IPS DF 6.9 (cell line): ENCODE data around the gene DRD2.
A peak's percentile ranks its signal among the peaks of the same experiment; 100 is the strongest.

Experiments
- DNase-seq: peaks from one replicate; pipeline ENCODE4 v3.0.0-alpha.2; 2013; ENCODE audit warnings: low read depth, low spot score
- H3K27ac ChIP-seq: one replicate; pipeline ENCODE4 v1.5.1; 2013; ENCODE audit warnings: low read length, control low read depth
- H3K27me3 ChIP-seq: 2 replicates; pipeline ENCODE4 v1.6.1; 2013; ENCODE audit warnings: mild to moderate bottlenecking, low read length; ENCODE audit not compliant: control insufficient read depth, insufficient read depth
- H3K36me3 ChIP-seq: 2 replicates; pipeline ENCODE4 v1.6.1; 2013; ENCODE audit warnings: low read length; ENCODE audit not compliant: control insufficient read depth, insufficient read depth
- H3K4me1 ChIP-seq: 2 replicates; pipeline ENCODE4 v1.6.1; 2013; ENCODE audit warnings: low read length; ENCODE audit not compliant: control insufficient read depth, insufficient read depth
- H3K4me3 ChIP-seq: 2 replicates; pipeline ENCODE4 v1.5.1; 2013; ENCODE audit warnings: mild to moderate bottlenecking, low read length
- H3K9me3 ChIP-seq: 2 replicates; pipeline ENCODE4 v1.6.1; 2013; ENCODE audit warnings: low read length, inconsistent platforms; ENCODE audit not compliant: control insufficient read depth, insufficient read depth
- WGBS: extraction: QIAGEN DNeasy Blood & Tissue Kit; methylation state at CpG from one replicate; pipeline ENCODE4 v1.1.7; 2013; ENCODE audit warnings: mixed read lengths, missing lambda C conversion rate; ENCODE audit not compliant: insufficient read length, insufficient coverage; 5-methylcytosine and 5-hydroxymethylcytosine counted together

Gene DRD2

GRCh38 chr11:113393501-113393985 lies 81.7 kb downstream of the DRD2 start:
- no peaks in the 10 kb centered on the region for H3K36me3 ChIP-seq
- no peak for DNase-seq
- no peak overlapping the region for H3K4me3 ChIP-seq
- H3K27me3 ChIP-seq: no peaks in the 10 kb centered on the region
- no peak overlapping the region for H3K27ac ChIP-seq
- no CpG with 5 or more reads among the region's 8 CpGs for WGBS
- H3K4me1 ChIP-seq: 0 out of 2 replicates have a peak, but pooled peaks cover 2% of the 10 kb centered on the region
- no peaks in the 10 kb centered on the region for H3K9me3 ChIP-seq

- Histone ChIP-seq H3K27me3 (no peaks in the 10 kb centered on the region), H3K36me3 (no peaks in the 10 kb centered on the region), H3K27ac (no peak overlapping the region), H3K9me3 (no peaks in the 10 kb centered on the region), H3K4me1 (0 out of 2 replicates have a peak, but pooled peaks cover 2% of the 10 kb centered on the region), H3K4me3 (no peak overlapping the region)
- WGBS: no CpG with 5 or more reads among the region's 3 CpGs
- DNase-seq: no peak
These were observed 82.8 kb downstream of the DRD2 start for GRCh38 chr11:113392236-113392921.

GRCh38 chr11:113389272-113389671 lies 85.9 kb downstream of the DRD2 start:
- Histone ChIP-seq H3K9me3 (no peaks in the 10 kb centered on the region), H3K36me3 (no peaks in the 10 kb centered on the region), H3K27ac (no peak overlapping the region), H3K4me3 (no peak overlapping the region), H3K27me3 (no peaks in the 10 kb centered on the region), H3K4me1 (peaks cover 3% of the 10 kb centered on the region; the same call in 1 of the 2 replicates)
- DNase-seq: no peak
- WGBS: no CpG with 5 or more reads among the region's 3 CpGs

GRCh38 chr11:113387605-113388211 lies 87.5 kb downstream of the DRD2 start, which contains the start of gene ANKK1:
TSS of gene ANKK1 (plus strand) at chr11:113387779. CDS start at chr11:113387885, 106 bp downstream.
- Histone ChIP-seq H3K4me1 (peaks cover 3% of the 10 kb centered on the region; the same call in 1 of the 2 replicates), H3K4me3 (peak within 1 kb of the TSS; percentile 38; the same call in 1 of the 2 replicates), H3K36me3 (no peaks in the 10 kb centered on the region), H3K9me3 (no peaks in the 10 kb centered on the region), H3K27ac (no peak within 1 kb of the TSS), H3K27me3 (no peaks in the 10 kb centered on the region)
- no CpG with 5 or more reads among the region's 46 CpGs for WGBS
- peak; percentile 29 for DNase-seq

- Histone ChIP-seq H3K4me1 (peaks cover 3% of the 10 kb centered on the region; the same call in 1 of the 2 replicates), H3K27ac (no peak overlapping the region), H3K9me3 (no peaks in the 10 kb centered on the region), H3K4me3 (no peak overlapping the region), H3K27me3 (no peaks in the 10 kb centered on the region), H3K36me3 (no peaks in the 10 kb centered on the region)
- WGBS: no CpG with 5 or more reads among the region's 6 CpGs
- DNase-seq: no peak
These were observed 88.3 kb downstream of the DRD2 start for GRCh38 chr11:113386866-113387265.

- WGBS: no CpG with 5 or more reads among the region's 3 CpGs
- no peak for DNase-seq
These were observed 89.4 kb downstream of the DRD2 start for GRCh38 chr11:113385749-113386148.

GRCh38 chr11:113384551-113384950 lies 90.6 kb downstream of the DRD2 start:
- no peak overlapping the region for H3K27ac ChIP-seq
- no peak overlapping the region for H3K4me3 ChIP-seq
- no peaks in the 10 kb centered on the region for H3K36me3 ChIP-seq

More at GRCh38 chr11:113385749-113386148, 89.4 kb downstream of the DRD2 start:
- Histone ChIP-seq H3K4me1 (peaks cover 3% of the 10 kb centered on the region; the same call in 1 of the 2 replicates), H3K36me3 (no peaks in the 10 kb centered on the region), H3K27ac (no peak overlapping the region), H3K4me3 (no peak overlapping the region), H3K27me3 (no peaks in the 10 kb centered on the region), H3K9me3 (no peaks in the 10 kb centered on the region)

GRCh38 chr11:113382121-113382520 lies 93.1 kb downstream of the DRD2 start:
- DNase-seq: no peak
- Histone ChIP-seq H3K4me1 (peaks cover 3% of the 10 kb centered on the region; the same call in 1 of the 2 replicates), H3K27ac (no peak overlapping the region), H3K36me3 (no peaks in the 10 kb centered on the region), H3K9me3 (no peaks in the 10 kb centered on the region), H3K27me3 (no peaks in the 10 kb centered on the region), H3K4me3 (no peak overlapping the region)

More at GRCh38 chr11:113384551-113384950, 90.6 kb downstream of the DRD2 start:
- DNase-seq: no peak
- WGBS: no CpG with 5 or more reads among the region's 3 CpGs
- H3K4me1 ChIP-seq: peaks cover 3% of the 10 kb centered on the region; the same call in 1 of the 2 replicates
- no peaks in the 10 kb centered on the region for H3K27me3 ChIP-seq
- no peaks in the 10 kb centered on the region for H3K9me3 ChIP-seq

GRCh38 chr11:113378692-113379091 lies 96.5 kb downstream of the DRD2 start:
- H3K27ac ChIP-seq: no peak overlapping the region
- no CpG with 5 or more reads among the region's 1 CpG for WGBS
- no peak overlapping the region for H3K4me3 ChIP-seq
- no peaks in the 10 kb centered on the region for H3K4me1 ChIP-seq
- H3K9me3 ChIP-seq: no peaks in the 10 kb centered on the region
- DNase-seq: no peak
- H3K36me3 ChIP-seq: no peaks in the 10 kb centered on the region
- H3K27me3 ChIP-seq: no peaks in the 10 kb centered on the region

GRCh38 chr11:113377681-113378412 lies 97.4 kb downstream of the DRD2 start:
- Histone ChIP-seq H3K9me3 (no peaks in the 10 kb centered on the region), H3K27me3 (no peaks in the 10 kb centered on the region), H3K27ac (no peak overlapping the region), H3K4me1 (no peaks in the 10 kb centered on the region), H3K36me3 (no peaks in the 10 kb centered on the region), H3K4me3 (no peak overlapping the region)
- no peak for DNase-seq
- WGBS: no CpG with 5 or more reads among the region's 7 CpGs
